ENCODE measurements around the gene RARG.
"Not testable (repeated sequence)": the region's sequence is repeated elsewhere in the genome, so short reads cannot be mapped to it uniquely, and the experiment has no call there.

RARG gene

GRCh38 chr12:53163008-53163407, 69.0 kb downstream of the RARG start:
- not testable (repeated sequence) for DNase-seq

GRCh38 chr12:53161119-53161911, 70.7 kb downstream of the RARG start:
- DNase-seq = no peak

GRCh38 chr12:53160673-53161072, 71.3 kb downstream of the RARG start:
- DNase-seq = no peak

Measured in stimulated activated CD4-positive, alpha-beta T cell treated with anti-CD3 and anti-CD28 coated beads, Interleukin-4, amount 100 ng/mL, for 24 hours (primary cell).